ENCODE measurements around the gene CHST8. TPM values are rescaled to one million over a fixed set of nuclear protein-coding genes. Genes with fewer than 3 reads are reported as not detected.

The CHST8 gene
- total and polyA plus RNA-seq, 4 donors: 0.05 to 0.07 TPM; not detected in 2

DNA sequence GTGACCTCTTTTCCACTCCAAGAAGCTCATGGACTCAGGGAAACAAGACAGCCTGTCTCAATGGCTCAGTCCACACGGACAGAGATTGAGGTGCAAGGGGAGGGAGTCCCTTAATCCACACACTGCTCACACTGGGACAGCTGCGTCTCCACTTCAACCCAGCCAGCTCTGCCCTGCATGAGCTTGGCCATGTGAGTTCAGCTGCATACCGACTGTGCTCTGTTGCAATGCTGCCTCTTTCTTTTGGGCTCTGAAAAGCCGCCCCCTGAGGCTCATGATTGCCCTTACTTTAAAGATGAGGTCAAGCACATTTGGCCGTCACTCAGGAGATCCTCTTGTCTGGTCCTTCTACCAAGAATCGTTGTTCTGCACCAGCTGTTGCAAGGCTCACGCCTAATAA lies 110.1 kb downstream of the CHST8 start:
- 68% methylated on average over 7 of the region's 7 CpGs for WGBS
- DNase-seq (ENCODE audit: low spot score): no peak
- peaks cover 0 to 5% (median 0%) of the 10 kb centered on the region in 4 donors for H3K9me3 ChIP-seq (ENCODE audit: control insufficient read depth in 4 of 4, low read length in 3 of 4)
- no peak for TF ChIP-seq GABPA (IDR thresholded peaks at IDR 0.05 in 1 of 2, conservative IDR thresholded peaks at IDR 0.05 in 1 of 2)
- TF ChIP-seq JUND (IDR thresholded peaks at IDR 0.05): no peak
- TF ChIP-seq, protein P1, sequence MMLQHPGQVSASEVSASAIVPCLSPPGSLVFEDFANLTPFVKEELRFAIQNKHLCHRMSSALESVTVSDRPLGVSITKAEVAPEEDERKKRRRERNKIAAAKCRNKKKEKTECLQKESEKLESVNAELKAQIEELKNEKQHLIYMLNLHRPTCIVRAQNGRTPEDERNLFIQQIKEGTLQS (IDR thresholded peaks at IDR 0.05): no peak
- TF ChIP-seq, protein P2, sequence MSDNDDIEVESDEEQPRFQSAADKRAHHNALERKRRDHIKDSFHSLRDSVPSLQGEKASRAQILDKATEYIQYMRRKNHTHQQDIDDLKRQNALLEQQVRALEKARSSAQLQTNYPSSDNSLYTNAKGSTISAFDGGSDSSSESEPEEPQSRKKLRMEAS (IDR thresholded peaks at IDR 0.05): no peak
- TF ChIP-seq FOXA2 (IDR thresholded peaks at IDR 0.05): no peak
- TF ChIP-seq RAD21 (IDR thresholded peaks at IDR 0.05): no peak
- TF ChIP-seq FOXA1 (IDR thresholded peaks at IDR 0.05): no peak
- no peak for TF ChIP-seq RXRA (IDR thresholded peaks at IDR 0.05)
- no peak for TF ChIP-seq HNF4A (conservative IDR thresholded peaks at IDR 0.05)
- TF ChIP-seq SP1 (IDR thresholded peaks at IDR 0.05): no peak
- no peak for TF ChIP-seq EGR1 (IDR thresholded peaks at IDR 0.05; ENCODE audit: low read depth in 2 of 2)
- TF ChIP-seq NR2F2 (IDR thresholded peaks at IDR 0.05): no peak
- TF ChIP-seq, protein P3, sequence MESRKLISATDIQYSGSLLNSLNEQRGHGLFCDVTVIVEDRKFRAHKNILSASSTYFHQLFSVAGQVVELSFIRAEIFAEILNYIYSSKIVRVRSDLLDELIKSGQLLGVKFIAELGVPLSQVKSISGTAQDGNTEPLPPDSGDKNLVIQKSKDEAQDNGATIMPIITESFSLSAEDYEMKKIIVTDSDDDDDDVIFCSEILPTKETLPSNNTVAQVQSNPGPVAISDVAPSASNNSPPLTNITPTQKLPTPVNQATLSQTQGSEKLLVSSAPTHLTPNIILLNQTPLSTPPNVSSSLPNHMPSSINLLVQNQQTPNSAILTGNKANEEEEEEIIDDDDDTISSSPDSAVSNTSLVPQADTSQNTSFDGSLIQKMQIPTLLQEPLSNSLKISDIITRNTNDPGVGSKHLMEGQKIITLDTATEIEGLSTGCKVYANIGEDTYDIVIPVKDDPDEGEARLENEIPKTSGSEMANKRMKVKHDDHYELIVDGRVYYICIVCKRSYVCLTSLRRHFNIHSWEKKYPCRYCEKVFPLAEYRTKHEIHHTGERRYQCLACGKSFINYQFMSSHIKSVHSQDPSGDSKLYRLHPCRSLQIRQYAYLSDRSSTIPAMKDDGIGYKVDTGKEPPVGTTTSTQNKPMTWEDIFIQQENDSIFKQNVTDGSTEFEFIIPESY (IDR thresholded peaks at IDR 0.05): no peak
- TF ChIP-seq, protein P4, sequence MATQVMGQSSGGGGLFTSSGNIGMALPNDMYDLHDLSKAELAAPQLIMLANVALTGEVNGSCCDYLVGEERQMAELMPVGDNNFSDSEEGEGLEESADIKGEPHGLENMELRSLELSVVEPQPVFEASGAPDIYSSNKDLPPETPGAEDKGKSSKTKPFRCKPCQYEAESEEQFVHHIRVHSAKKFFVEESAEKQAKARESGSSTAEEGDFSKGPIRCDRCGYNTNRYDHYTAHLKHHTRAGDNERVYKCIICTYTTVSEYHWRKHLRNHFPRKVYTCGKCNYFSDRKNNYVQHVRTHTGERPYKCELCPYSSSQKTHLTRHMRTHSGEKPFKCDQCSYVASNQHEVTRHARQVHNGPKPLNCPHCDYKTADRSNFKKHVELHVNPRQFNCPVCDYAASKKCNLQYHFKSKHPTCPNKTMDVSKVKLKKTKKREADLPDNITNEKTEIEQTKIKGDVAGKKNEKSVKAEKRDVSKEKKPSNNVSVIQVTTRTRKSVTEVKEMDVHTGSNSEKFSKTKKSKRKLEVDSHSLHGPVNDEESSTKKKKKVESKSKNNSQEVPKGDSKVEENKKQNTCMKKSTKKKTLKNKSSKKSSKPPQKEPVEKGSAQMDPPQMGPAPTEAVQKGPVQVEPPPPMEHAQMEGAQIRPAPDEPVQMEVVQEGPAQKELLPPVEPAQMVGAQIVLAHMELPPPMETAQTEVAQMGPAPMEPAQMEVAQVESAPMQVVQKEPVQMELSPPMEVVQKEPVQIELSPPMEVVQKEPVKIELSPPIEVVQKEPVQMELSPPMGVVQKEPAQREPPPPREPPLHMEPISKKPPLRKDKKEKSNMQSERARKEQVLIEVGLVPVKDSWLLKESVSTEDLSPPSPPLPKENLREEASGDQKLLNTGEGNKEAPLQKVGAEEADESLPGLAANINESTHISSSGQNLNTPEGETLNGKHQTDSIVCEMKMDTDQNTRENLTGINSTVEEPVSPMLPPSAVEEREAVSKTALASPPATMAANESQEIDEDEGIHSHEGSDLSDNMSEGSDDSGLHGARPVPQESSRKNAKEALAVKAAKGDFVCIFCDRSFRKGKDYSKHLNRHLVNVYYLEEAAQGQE (IDR thresholded peaks at IDR 0.05): no peak
- TF ChIP-seq TAF1 (conservative IDR thresholded peaks at IDR 0.05): no peak
- no peak for TF ChIP-seq YY1 (IDR thresholded peaks at IDR 0.05)
- TF ChIP-seq, protein P5, sequence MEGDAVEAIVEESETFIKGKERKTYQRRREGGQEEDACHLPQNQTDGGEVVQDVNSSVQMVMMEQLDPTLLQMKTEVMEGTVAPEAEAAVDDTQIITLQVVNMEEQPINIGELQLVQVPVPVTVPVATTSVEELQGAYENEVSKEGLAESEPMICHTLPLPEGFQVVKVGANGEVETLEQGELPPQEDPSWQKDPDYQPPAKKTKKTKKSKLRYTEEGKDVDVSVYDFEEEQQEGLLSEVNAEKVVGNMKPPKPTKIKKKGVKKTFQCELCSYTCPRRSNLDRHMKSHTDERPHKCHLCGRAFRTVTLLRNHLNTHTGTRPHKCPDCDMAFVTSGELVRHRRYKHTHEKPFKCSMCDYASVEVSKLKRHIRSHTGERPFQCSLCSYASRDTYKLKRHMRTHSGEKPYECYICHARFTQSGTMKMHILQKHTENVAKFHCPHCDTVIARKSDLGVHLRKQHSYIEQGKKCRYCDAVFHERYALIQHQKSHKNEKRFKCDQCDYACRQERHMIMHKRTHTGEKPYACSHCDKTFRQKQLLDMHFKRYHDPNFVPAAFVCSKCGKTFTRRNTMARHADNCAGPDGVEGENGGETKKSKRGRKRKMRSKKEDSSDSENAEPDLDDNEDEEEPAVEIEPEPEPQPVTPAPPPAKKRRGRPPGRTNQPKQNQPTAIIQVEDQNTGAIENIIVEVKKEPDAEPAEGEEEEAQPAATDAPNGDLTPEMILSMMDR (IDR thresholded peaks at IDR 0.05; ENCODE audit: low read depth, low read length, missing input control): no peak
- no peak for TF ChIP-seq HNF4G (IDR thresholded peaks at IDR 0.05)
- H3K4me1 ChIP-seq (ENCODE audit: control insufficient read depth in 4 of 4, insufficient read depth in 4 of 4, low read length in 3 of 4): no peaks in the 10 kb centered on the region
- no peaks in the 10 kb centered on the region for H3K27me3 ChIP-seq (ENCODE audit: control insufficient read depth in 4 of 4, insufficient read depth in 4 of 4, low read length in 3 of 4)
- H3K9ac ChIP-seq (ENCODE audit: low read depth in 1 of 2, low read length in 2 of 2): no peak overlapping the region
- no peak overlapping the region for H3K4me3 ChIP-seq (ENCODE audit: low read depth in 1 of 3, low read length in 3 of 3)
- no peak overlapping the region for H3K27ac ChIP-seq (ENCODE audit: low read depth in 1 of 2, low read length in 2 of 2)
- no peaks in the 10 kb centered on the region for H3K36me3 ChIP-seq (ENCODE audit: control insufficient read depth in 4 of 4, insufficient read depth in 3 of 4, low read depth in 1 of 4, low read length in 3 of 4)
